ENCODE results near the gene TCOF1.

DNA sequence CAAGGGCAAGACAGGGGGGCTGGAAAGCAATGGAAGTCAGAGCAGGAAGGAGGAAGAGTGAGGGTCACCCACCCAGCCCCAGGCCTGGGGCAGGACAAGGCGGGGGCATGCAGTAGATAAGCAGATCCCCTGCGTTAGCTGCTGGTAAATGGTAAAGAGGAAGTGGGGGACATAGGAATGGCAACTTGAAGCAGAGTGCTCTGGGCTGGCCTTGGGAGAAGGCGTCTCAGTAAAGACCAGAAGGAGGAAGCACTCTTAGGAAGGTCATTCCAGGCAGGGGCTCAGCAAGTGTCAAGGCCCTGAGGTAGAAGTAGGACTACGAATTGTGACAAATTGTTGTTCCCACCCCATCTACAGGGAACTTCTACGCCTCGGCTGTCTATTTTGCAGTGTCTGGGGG is 15.1 kb downstream of the TCOF1 start:
- no peak for TF ChIP-seq POLR2A (IDR thresholded peaks at IDR 0.05)
- TF ChIP-seq, protein P1, sequence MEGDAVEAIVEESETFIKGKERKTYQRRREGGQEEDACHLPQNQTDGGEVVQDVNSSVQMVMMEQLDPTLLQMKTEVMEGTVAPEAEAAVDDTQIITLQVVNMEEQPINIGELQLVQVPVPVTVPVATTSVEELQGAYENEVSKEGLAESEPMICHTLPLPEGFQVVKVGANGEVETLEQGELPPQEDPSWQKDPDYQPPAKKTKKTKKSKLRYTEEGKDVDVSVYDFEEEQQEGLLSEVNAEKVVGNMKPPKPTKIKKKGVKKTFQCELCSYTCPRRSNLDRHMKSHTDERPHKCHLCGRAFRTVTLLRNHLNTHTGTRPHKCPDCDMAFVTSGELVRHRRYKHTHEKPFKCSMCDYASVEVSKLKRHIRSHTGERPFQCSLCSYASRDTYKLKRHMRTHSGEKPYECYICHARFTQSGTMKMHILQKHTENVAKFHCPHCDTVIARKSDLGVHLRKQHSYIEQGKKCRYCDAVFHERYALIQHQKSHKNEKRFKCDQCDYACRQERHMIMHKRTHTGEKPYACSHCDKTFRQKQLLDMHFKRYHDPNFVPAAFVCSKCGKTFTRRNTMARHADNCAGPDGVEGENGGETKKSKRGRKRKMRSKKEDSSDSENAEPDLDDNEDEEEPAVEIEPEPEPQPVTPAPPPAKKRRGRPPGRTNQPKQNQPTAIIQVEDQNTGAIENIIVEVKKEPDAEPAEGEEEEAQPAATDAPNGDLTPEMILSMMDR (IDR thresholded peaks at IDR 0.05): no peak
